GM13977 (cell line): ENCODE results near the gene HPGDS.
"Not testable (repeated sequence)": the region's sequence is repeated elsewhere in the genome, so short reads cannot be mapped to it uniquely, and the experiment has no call there.

Experiments
- DNase-seq: peaks from one replicate; pipeline ENCODE4 v3.0.0; 2012; ENCODE audit warnings: low spot score
- CTCF ChIP-seq: IDR thresholded peaks from 2 replicates; pipeline ENCODE4 v1.5.1; 2012; ENCODE audit warnings: mild to moderate bottlenecking, control low read depth; ENCODE audit not compliant: insufficient read depth; ENCODE audit errors: extremely low read depth, missing control alignments
- in situ Hi-C: fragments of 300-500 bp; cut with MboI; formaldehyde crosslinking; loops from one replicate; pipeline ENCODE4 v1.12.0; 2022; ENCODE audit warnings: low sequenced_read_pairs, low pct_unique_long_range_greater_than_20kb, mixed read lengths, inconsistent platforms; ENCODE audit not compliant: unreplicated experiment

Gene HPGDS

GRCh38 chr4:94305466-94306225 is 37.0 kb downstream of the HPGDS start:
- in situ Hi-C loops: no loop called here
- no peak for TF ChIP-seq CTCF
- DNase-seq: no peak

- peak; percentile 17 for DNase-seq
- TF ChIP-seq CTCF: peak; percentile 57
- in situ Hi-C loops: no loop called here
Observed at GRCh38 chr4:94304365-94304971, 38.2 kb downstream of the HPGDS start.

- DNase-seq: no peak
- no peak for TF ChIP-seq CTCF
- in situ Hi-C loops: no loop called here
Observed at GRCh38 chr4:94302191-94302590, 40.4 kb downstream of the HPGDS start.

GRCh38 chr4:94298725-94299252 is 43.8 kb downstream of the HPGDS start:
- in situ Hi-C loops: no loop called here
- no peak for DNase-seq

GRCh38 chr4:94295473-94295872 is 47.2 kb downstream of the HPGDS start:
- in situ Hi-C loops, DNase-seq: not testable (repeated sequence)

More at GRCh38 chr4:94298725-94299252, 43.8 kb downstream of the HPGDS start:
- no peak for TF ChIP-seq CTCF

GRCh38 chr4:94293981-94294380 is 48.7 kb downstream of the HPGDS start:
- in situ Hi-C loops, DNase-seq: not testable (repeated sequence)

GRCh38 chr4:94290245-94290644 is 52.4 kb downstream of the HPGDS start:
- TF ChIP-seq CTCF: no peak
- DNase-seq: no peak
- in situ Hi-C loops: no loop called here
